Measurements from ENCODE around the gene LRBA.
"Not testable (repeated sequence)": the region's sequence is repeated elsewhere in the genome, so short reads cannot be mapped to it uniquely, and the experiment has no call there.

LRBA gene

DNA sequence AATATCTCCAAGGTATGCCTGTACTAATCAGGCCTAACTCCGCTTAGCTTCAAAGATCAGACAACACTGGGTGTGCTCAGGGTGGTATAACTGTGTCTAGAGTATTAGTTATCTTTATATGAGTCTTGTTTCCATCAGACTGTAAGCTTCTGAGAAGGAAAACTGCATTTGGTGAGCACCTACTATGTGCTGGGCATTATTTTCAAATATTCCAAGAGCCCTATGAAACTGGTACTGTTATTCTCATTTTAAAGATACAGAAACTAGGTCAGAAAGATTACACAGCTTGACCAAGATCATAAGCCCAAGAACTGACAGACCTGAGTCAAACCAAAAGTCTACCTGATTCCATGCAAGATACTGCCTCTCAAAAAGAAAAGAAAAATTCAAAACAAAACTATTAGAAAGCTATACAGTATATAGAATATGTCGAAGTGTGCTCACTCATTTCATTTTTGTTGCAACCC, 44.4 kb downstream of the LRBA start:
- TF ChIP-seq, protein P1, sequence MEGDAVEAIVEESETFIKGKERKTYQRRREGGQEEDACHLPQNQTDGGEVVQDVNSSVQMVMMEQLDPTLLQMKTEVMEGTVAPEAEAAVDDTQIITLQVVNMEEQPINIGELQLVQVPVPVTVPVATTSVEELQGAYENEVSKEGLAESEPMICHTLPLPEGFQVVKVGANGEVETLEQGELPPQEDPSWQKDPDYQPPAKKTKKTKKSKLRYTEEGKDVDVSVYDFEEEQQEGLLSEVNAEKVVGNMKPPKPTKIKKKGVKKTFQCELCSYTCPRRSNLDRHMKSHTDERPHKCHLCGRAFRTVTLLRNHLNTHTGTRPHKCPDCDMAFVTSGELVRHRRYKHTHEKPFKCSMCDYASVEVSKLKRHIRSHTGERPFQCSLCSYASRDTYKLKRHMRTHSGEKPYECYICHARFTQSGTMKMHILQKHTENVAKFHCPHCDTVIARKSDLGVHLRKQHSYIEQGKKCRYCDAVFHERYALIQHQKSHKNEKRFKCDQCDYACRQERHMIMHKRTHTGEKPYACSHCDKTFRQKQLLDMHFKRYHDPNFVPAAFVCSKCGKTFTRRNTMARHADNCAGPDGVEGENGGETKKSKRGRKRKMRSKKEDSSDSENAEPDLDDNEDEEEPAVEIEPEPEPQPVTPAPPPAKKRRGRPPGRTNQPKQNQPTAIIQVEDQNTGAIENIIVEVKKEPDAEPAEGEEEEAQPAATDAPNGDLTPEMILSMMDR (IDR thresholded peaks at IDR 0.05; ENCODE audit: borderline replicate concordance, control extremely low read depth, extremely low read depth, insufficient read depth, missing control alignments) = no peak
- DNase-seq (ENCODE audit: low spot score) = no peak
- in situ Hi-C loops (cut with MboI; ENCODE audit: low sequenced_read_pairs, unreplicated experiment) = no loop called here

DNA sequence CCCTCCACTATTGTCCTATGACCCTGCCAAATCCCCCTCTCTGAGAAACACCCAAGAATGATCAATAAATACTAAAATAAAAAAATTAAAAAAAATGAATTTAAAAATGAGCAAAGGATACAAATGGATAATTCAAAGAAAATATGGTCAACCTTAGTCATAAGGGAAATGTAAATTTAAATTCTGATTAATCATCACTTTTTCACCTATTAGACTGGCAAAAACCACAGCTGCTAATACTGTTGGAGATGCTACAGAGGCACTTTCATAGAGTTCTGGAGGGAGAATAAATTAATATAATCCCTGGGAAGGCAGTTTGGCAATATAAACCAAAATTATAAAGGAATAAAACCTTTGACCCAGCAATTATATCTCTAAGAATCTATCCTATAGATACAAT, 50.3 kb downstream of the LRBA start:
- DNase-seq (ENCODE audit: low spot score) = no peak
- TF ChIP-seq, protein P1 (IDR thresholded peaks at IDR 0.05; ENCODE audit: borderline replicate concordance, control extremely low read depth, extremely low read depth, insufficient read depth, missing control alignments) = no peak
- in situ Hi-C loops (cut with MboI; ENCODE audit: low sequenced_read_pairs, unreplicated experiment) = no loop called here

DNA sequence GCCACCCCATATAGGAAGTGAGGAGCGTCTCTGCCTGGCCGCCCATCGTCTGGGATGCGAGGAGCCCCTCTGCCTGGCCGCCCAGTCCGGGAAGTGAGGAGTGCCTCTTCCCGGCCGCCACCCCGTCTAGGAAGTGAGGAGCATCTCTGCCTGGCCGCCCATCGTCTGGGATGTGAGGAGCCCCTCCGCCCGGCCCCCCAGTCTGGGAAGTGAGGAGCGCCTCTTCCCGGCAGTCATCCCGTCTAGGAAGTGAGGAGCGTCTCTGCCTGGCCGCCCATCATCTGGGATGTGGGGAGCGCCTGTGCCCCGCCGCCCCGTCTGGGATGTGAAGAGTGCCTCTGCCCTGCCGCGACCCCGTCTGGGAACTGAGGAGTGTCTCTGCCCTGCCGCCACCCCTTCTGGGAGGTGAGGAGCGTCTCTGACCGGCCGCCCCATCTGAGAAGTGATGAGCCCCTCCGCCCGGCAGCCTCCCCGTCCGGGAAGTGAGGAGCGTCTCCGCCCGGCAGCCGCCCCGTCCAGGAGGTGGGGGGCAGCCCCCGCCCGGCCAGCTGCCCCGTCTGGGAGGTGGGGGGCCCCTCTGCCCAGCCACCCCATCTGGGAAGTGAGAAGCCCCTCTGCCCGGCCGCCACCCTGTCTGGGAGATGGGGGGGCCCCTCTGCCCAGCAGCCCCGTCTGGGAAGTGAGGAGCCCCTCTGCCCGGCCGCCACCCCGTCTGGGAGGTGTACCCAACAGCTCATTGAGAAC, 51.3 kb downstream of the LRBA start:
- DNase-seq (ENCODE audit: low spot score); in situ Hi-C loops (cut with MboI; ENCODE audit: low sequenced_read_pairs, unreplicated experiment): not testable (repeated sequence)

DNA sequence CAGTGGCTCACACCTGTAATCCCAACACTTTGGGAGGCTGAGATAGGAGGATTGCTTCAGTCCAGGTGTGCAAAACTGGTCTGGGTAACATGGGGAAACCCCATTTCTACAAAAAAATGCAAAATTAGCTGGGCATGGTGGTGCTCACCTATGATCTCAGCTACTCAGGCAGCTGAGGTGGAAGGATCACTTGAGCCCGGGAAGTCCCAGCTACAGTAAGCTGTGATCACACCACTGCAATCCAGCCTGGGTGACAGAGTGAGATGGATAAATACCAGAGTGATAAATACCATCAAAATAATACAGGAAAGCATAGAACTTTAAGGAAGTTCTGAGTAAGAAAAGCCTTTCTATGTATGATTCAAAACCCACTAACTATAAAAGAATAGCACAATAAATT, 52.8 kb downstream of the LRBA start:
- in situ Hi-C loops (cut with MboI; ENCODE audit: low sequenced_read_pairs, unreplicated experiment) = no loop called here
- DNase-seq (ENCODE audit: low spot score) = no peak
- TF ChIP-seq, protein P1 (IDR thresholded peaks at IDR 0.05; ENCODE audit: borderline replicate concordance, control extremely low read depth, extremely low read depth, insufficient read depth, missing control alignments) = no peak

DNA sequence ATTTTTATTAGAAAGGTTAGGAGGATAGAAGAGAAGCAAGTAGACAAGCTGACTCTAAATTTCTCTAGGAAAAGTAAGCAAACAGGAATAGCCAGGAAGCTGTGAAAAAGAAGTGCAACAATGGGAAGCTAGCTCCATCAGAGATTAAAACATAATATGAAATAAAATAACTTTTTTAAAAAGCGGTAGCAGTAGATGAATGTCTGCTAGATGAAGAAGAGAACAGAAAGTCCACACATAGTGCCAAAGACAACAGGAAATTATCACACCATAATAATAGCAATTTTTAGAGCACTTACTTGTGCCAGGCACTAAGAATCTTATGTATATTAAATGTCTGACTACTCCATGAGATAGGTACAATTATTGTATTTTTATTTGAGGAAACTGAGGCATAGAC, 53.5 kb downstream of the LRBA start:
- TF ChIP-seq, protein P1 (IDR thresholded peaks at IDR 0.05; ENCODE audit: borderline replicate concordance, control extremely low read depth, extremely low read depth, insufficient read depth, missing control alignments) = no peak
- in situ Hi-C loops (cut with MboI; ENCODE audit: low sequenced_read_pairs, unreplicated experiment) = no loop called here

DNA sequence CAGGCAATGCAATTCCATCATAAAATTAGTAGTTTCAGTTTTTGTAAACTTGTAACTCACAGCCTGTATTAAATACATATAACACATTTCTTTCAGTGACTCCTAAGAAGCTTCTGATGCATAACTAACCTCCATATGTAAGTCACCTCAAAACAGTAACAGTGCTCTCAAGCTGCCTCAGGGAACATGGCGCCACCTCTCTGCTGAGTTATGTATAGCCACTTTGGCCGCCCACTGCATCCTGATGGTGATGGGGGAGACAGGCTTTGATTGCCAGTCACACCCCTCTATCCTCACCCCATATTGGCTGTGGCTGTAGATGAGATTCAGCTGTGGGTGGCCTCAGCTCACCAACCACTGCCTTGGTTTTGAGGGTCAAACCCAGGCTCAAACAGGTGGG, 54.3 kb downstream of the LRBA start:
- no peak for DNase-seq (ENCODE audit: low spot score)
- in situ Hi-C loops (cut with MboI; ENCODE audit: low sequenced_read_pairs, unreplicated experiment) = no loop called here
- TF ChIP-seq, protein P1 (IDR thresholded peaks at IDR 0.05; ENCODE audit: borderline replicate concordance, control extremely low read depth, extremely low read depth, insufficient read depth, missing control alignments) = no peak

More for the DNA sequence above, 53.5 kb downstream of the LRBA start:
- DNase-seq (ENCODE audit: low spot score) = no peak

DNA sequence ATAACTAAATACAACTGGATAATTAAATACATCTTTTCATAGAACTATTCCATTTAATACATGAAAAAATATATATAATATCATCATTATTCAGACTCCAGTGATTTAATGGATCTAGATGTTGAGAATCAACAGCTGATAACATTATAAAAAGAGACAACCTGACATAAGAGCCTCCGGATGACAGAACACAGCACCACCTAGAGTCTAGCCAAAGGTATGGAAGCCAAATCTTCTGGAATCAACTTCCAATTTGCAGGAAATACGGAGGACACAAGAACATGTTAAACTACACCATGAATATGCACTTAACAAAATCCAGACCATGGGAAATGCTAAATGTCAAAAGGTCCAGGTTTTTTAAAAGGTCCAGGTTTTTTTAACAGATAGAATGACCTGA, 55.0 kb downstream of the LRBA start:
- TF ChIP-seq, protein P1 (IDR thresholded peaks at IDR 0.05; ENCODE audit: borderline replicate concordance, control extremely low read depth, extremely low read depth, insufficient read depth, missing control alignments) = no peak
- in situ Hi-C loops (cut with MboI; ENCODE audit: low sequenced_read_pairs, unreplicated experiment) = no loop called here
- DNase-seq (ENCODE audit: low spot score) = no peak

DNA sequence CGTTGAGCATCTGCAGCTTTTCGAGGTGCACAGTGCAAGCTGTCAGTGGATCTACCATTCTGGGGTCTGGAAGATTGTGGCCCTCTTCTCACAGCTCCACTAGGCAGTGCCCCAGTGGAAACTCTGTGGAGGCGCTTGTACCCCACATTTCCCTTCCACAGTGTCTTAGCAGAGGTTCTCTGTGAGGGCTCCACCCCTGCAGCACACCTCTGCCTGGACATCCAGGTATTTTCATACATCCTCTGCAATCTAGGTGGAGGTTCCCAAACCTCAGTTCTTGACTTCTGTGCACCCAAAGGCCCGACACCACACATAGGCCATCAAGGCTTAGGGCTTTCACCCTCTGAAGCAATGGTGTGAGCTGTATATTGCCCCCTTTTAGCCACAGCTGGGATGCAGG, 57.1 kb downstream of the LRBA start:
- DNase-seq (ENCODE audit: low spot score); in situ Hi-C loops (cut with MboI; ENCODE audit: low sequenced_read_pairs, unreplicated experiment): not testable (repeated sequence)

DNA sequence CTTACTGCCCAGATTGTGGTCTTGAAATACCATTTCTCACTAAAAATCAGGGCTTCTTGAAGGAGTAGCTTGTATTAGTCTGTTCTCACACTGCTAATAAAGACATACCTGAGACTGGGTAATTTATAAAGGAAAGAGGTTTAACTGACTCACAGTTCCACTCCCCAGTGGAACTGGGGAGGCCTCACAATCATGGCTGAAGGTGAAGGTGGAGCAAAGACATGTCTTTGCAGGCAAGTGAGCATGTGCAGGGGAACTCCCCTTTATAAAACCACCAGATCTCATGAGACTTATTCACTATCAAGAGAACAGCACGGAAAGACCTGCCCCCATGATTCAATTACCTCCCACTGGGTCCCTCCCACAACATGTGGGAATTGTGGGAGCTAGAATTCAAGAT, 58.0 kb downstream of the LRBA start:
- DNase-seq (ENCODE audit: low spot score); in situ Hi-C loops (cut with MboI; ENCODE audit: low sequenced_read_pairs, unreplicated experiment): not testable (repeated sequence)

DNA sequence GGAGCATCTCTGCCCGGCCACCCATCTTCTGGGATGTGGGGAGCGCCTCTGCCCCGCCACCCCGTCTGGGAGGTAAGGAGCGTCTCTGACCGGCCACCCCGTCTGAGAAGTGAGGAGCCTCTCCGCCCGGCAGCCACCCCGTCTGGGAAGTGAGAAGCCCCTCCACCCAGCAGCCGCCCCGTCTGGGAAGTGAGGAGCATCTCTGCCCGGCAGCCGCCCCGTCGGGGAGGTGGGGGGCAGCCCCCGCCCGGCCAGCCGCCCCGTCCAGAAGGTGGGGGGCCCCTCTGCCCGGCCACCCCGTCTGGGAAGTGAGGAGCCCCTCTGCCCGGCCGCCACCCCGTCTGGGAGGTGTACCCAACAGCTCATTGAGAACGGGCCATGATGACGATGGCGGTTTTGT, 61.2 kb downstream of the LRBA start:
- in situ Hi-C loops (cut with MboI; ENCODE audit: low sequenced_read_pairs, unreplicated experiment); DNase-seq (ENCODE audit: low spot score): not testable (repeated sequence)
